ENCODE measurements around the gene GRIP1.
A peak's percentile ranks its signal among the peaks of the same experiment; 100 is the strongest.

The GRIP1 gene

GRCh38 chr12:66699738-66700482 is 21.0 kb upstream of the GRIP1 start:
- TF ChIP-seq, protein P1, sequence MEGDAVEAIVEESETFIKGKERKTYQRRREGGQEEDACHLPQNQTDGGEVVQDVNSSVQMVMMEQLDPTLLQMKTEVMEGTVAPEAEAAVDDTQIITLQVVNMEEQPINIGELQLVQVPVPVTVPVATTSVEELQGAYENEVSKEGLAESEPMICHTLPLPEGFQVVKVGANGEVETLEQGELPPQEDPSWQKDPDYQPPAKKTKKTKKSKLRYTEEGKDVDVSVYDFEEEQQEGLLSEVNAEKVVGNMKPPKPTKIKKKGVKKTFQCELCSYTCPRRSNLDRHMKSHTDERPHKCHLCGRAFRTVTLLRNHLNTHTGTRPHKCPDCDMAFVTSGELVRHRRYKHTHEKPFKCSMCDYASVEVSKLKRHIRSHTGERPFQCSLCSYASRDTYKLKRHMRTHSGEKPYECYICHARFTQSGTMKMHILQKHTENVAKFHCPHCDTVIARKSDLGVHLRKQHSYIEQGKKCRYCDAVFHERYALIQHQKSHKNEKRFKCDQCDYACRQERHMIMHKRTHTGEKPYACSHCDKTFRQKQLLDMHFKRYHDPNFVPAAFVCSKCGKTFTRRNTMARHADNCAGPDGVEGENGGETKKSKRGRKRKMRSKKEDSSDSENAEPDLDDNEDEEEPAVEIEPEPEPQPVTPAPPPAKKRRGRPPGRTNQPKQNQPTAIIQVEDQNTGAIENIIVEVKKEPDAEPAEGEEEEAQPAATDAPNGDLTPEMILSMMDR (IDR thresholded peaks at IDR 0.05): no peak

GRCh38 chr12:66698558-66698957 is 19.7 kb upstream of the GRIP1 start:
- TF ChIP-seq, protein P1 (IDR thresholded peaks at IDR 0.05): no peak

- TF ChIP-seq, protein P1 (IDR thresholded peaks at IDR 0.05): no peak
These were observed 18.5 kb upstream of the GRIP1 start for GRCh38 chr12:66697404-66697803.

GRCh38 chr12:66694666-66695613 is 16.1 kb upstream of the GRIP1 start:
- TF ChIP-seq, protein P1 (IDR thresholded peaks at IDR 0.05): no peak

DNA sequence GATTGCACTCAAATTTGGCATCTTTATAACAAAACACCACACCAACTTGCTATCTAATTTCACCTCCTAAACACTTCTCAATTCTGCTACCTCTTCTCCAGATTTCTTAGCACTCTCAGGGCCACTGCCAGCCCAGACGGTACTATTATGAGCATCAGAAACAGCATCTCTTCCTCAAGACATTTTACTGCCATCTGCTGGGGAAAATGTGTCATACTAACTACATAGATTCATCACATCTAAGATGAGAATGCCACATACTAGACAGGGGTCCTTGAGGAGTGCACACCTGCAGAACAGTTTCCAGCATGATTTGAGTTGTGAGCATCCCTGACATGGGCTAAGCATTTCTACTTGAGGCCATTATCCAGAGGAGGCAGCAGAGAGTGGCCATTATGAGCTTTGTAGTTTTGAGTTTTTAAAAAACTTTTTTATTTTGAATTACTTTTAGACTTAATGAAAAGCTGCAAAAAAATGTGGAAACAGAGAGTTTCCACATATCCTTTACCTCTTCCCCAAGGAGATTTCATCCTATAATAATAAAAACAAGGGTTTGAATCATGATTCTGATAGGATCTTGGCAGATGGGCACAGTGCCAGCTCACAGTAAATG is 15.1 kb upstream of the GRIP1 start:
- TF ChIP-seq, protein P1 (IDR thresholded peaks at IDR 0.05): peak; percentile 64

DNA sequence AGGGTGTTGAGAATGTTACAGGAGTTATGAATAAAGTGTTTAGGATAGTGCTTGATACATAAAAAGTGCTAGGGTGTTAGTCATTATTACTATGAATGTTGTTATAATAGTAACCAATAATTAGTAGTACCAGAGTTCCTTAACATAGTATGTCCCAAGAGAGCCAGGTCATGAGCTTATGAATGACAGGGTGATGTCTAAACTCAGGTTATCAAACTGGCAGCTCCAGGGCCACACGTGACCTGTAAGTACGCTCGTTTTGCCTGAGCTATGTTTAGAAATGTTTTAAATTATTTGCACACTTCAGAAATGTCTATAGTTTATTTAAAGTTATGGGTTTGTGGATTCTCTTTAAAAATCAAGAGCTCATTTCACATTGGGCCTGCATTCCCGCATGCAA is 14.1 kb upstream of the GRIP1 start:
- TF ChIP-seq, protein P1 (IDR thresholded peaks at IDR 0.05): no peak

- TF ChIP-seq, protein P1 (IDR thresholded peaks at IDR 0.05): no peak
These were observed 13.3 kb upstream of the GRIP1 start for GRCh38 chr12:66692170-66692569.

Data from LNCAP (cell line).